ENCODE results near the gene ENAH. TPM values are rescaled to one million over a fixed set of nuclear protein-coding genes. Genes with fewer than 3 reads are reported as not detected.

ENAH gene
- total RNA-seq, 4 donors from 2014 or later, result 8.6 to 42.5 (median 35.9) TPM

DNA sequence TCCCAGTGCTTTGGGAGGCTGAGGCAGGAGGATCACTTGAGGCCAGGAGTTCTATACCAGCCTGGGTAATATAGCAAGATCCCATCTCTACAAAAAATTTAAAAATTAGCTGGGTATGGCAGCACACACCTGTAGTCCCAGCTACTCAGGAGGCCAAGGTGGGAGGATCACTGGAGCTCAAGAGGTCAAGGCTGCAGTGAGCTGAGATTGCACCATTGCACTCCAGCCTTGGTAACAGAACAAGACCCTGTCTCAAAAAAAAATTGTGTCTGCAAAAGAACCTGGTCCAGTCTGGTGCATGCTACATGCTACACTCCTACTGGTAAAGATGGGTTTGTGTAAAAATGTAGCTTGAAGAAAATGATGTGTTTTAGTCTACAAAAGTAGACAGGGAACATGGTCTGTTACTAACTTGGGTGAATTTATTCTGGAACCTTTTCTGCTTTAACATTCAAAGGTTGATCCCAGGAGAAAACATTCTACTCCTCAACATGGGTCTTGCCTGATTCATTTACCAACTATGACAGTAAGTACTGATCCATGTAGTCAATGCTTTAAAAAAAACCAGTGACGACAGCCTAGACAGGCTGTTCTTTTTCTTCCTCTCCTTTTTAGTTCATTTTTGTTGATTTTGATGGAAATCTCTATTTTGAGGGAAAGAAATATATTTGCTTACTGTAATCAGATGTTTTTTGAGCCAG lies 32.7 kb upstream of the ENAH start:
- WGBS, 2 donors, result 69 to 80% methylated on average over 1 of the region's 1 CpG
- no peak overlapping the region for H3K27ac ChIP-seq
- H3K27me3 ChIP-seq, result no peaks in the 10 kb centered on the region
- no peak overlapping the region for H3K4me3 ChIP-seq
- intact Hi-C loops (cut with DNase I), result no loop called here
- TF ChIP-seq CTCF (IDR thresholded peaks at IDR 0.05), result no peak
- no peak for TF ChIP-seq POLR2A (IDR thresholded peaks at IDR 0.05)
- H3K36me3 ChIP-seq, result no peaks in the 10 kb centered on the region
- H3K4me1 ChIP-seq, result no peaks in the 10 kb centered on the region
- no peaks in the 10 kb centered on the region for H3K9me3 ChIP-seq
- no peak for DNase-seq

- no peak for DNase-seq
- H3K4me1 ChIP-seq, result no peaks in the 10 kb centered on the region
- 94% methylated on average over 4 of the region's 4 CpGs for WGBS, 2 donors
- H3K4me3 ChIP-seq, result no peak overlapping the region
- intact Hi-C loops (cut with DNase I), result no loop called here
- TF ChIP-seq CTCF (IDR thresholded peaks at IDR 0.05), result no peak
- no peak for TF ChIP-seq POLR2A (IDR thresholded peaks at IDR 0.05)
- no peaks in the 10 kb centered on the region for H3K27me3 ChIP-seq
- no peaks in the 10 kb centered on the region for H3K9me3 ChIP-seq
- H3K27ac ChIP-seq, result no peak overlapping the region
- no peaks in the 10 kb centered on the region for H3K36me3 ChIP-seq
Measured at GRCh38 chr1:225684741-225685140, 31.8 kb upstream of the ENAH start.

DNA sequence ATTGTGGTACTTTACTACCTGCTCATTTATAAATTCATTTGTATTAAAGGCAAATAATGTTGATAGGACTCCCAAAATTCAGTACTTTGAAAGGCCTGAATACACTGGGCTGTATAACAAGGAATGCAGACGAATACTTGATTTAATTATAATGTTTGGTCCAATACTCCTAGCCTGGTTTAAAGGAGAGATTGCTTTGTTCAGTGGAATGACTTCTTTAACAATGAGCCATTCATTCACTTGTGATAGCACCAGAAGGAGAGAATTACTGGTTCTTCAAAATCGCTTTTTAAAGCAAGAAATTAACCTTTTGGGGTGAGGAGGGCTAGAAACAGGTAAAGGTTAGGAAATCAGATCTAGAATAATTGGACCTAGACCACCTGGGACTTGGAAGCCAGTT lies 28.3 kb upstream of the ENAH start:
- whole genome bisulfite sequencing, 2 donors, result 68 to 83% methylated on average over 2 of the region's 2 CpGs
- intact Hi-C loops (cut with DNase I), result no loop called here
- no peak for DNase-seq
- Histone ChIP-seq H3K36me3 (no peaks in the 10 kb centered on the region), H3K9me3 (no peaks in the 10 kb centered on the region), H3K4me3 (no peak overlapping the region), H3K4me1 (peaks cover 0 to 8% (median 0%) of the 10 kb centered on the region in 3 donors), H3K27me3 (peaks cover 0 to 11% (median 0%) of the 10 kb centered on the region in 4 donors), H3K27ac (no peak overlapping the region)
- no peak for TF ChIP-seq POLR2A (IDR thresholded peaks at IDR 0.05)
- no peak for TF ChIP-seq CTCF (IDR thresholded peaks at IDR 0.05)

GRCh38 chr1:225678545-225678944 lies 25.6 kb upstream of the ENAH start:
- DNase-seq, result no peak
- TF ChIP-seq POLR2A (IDR thresholded peaks at IDR 0.05) (no peak), CTCF (IDR thresholded peaks at IDR 0.05) (no peak)
- Histone ChIP-seq H3K36me3 (no peaks in the 10 kb centered on the region), H3K4me3 (no peak overlapping the region), H3K27me3 (peaks cover 0 to 11% (median 0%) of the 10 kb centered on the region in 4 donors), H3K9me3 (no peaks in the 10 kb centered on the region), H3K27ac (no peak overlapping the region), H3K4me1 (peaks cover 0 to 8% (median 0%) of the 10 kb centered on the region in 3 donors)
- intact Hi-C loops (cut with DNase I), result no loop called here
- WGBS, 2 donors, result 78 to 79% methylated on average over 2 of the region's 2 CpGs

DNA sequence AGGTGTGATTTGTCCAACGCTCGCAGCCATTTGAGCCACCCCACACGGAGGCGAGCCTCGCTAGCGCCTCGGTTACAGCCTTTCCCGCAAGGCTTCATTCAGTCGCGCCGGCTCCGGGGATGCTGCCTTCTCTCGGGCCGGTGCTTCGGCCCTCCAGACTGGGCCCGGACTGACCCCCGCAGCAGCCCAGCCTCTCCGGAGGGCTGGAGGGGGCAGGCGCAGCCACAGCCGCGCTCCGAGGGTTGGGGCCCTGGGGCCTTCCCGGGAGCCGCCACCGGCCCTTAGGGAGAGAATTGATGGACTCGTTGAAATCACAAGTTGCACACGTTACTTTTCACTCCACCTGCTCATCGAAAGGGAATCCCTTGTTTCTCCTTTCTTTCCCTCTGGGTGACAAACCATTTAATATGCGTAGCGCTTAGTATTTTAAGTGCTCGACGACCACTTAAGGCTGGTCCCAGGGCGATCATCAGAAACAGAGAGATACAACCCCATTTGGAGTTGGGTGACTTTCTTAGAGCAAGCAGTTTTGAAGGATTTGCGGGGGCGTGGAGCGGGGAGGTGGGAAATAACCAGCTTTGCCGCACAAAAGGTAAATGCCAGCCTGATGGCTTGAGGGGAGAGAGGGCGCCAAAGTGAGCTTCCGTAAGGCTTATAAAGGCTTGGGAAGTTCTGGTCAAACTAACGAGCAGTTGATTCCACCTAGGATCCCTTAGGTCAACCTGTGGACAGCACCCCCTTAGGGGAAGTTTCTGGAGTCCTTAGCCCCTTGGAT lies 24.6 kb upstream of the ENAH start:
- Histone ChIP-seq H3K4me1 (peaks cover 0 to 8% (median 0%) of the 10 kb centered on the region in 3 donors), H3K36me3 (no peaks in the 10 kb centered on the region), H3K27ac (no peak overlapping the region), H3K4me3 (peak overlapping the region in 2 of 4 donors; percentile 16 to 30), H3K27me3 (peaks cover 0 to 11% (median 0%) of the 10 kb centered on the region in 4 donors), H3K9me3 (no peaks in the 10 kb centered on the region)
- no peak for DNase-seq
- intact Hi-C loops (cut with DNase I), result no loop called here
- WGBS, 2 donors, result 60 to 62% methylated on average over 23 to 28 of the region's 40 CpGs
- TF ChIP-seq POLR2A (IDR thresholded peaks at IDR 0.05) (no peak), CTCF (IDR thresholded peaks at IDR 0.05) (no peak)

Data from esophagus squamous epithelium (tissue), 5 donors.